NB4 (cell line): ENCODE data around the gene ST3GAL5.

Experiments
- DNase-seq: peaks from one replicate; pipeline ENCODE4 v3.0.0; 2010; ENCODE audit warnings: low read depth
- H3K4me3 ChIP-seq: one replicate; pipeline ENCODE4 v1.5.1; 2011; ENCODE audit warnings: mild to moderate bottlenecking, low read depth, low read length, moderate library complexity
- CTCF ChIP-seq: IDR thresholded peaks from one replicate; pipeline ENCODE4 v1.5.1; 2012; ENCODE audit warnings: low read depth, low read length
- MAX ChIP-seq: IDR thresholded peaks from 2 replicates; pipeline ENCODE4 v1.6.1; 2011; ENCODE audit warnings: low read depth, low read length
- MYC ChIP-seq: IDR thresholded peaks from 2 replicates; pipeline ENCODE4 v1.6.1; 2011; ENCODE audit warnings: low read depth, low read length
- POLR2A ChIP-seq: IDR thresholded peaks from 2 replicates; pipeline ENCODE4 v1.6.1; 2011; ENCODE audit warnings: mild to moderate bottlenecking; ENCODE audit not compliant: insufficient read length; ENCODE audit errors: extremely low read depth

Gene ST3GAL5

GRCh38 chr2:85796341-85797262, 92.2 kb downstream of the ST3GAL5 start:
- H3K4me3 ChIP-seq, result no peak overlapping the region
- TF ChIP-seq MYC (no peak), CTCF (no peak), MAX (no peak)
- no peak for DNase-seq

GRCh38 chr2:85796046-85796340, 92.8 kb downstream of the ST3GAL5 start:
- H3K4me3 ChIP-seq, result no peak overlapping the region
- TF ChIP-seq POLR2A, result no peak
- DNase-seq, result no peak

- DNase-seq, result no peak
- TF ChIP-seq MYC, result no peak
- TF ChIP-seq POLR2A, result no peak
- no peak for TF ChIP-seq MAX
- no peak for TF ChIP-seq CTCF
- H3K4me3 ChIP-seq, result no peak overlapping the region
Measured at GRCh38 chr2:85795331-85796045, 93.3 kb downstream of the ST3GAL5 start.

GRCh38 chr2:85794491-85795121, 94.2 kb downstream of the ST3GAL5 start:
- TF ChIP-seq MYC (no peak), POLR2A (no peak), CTCF (no peak), MAX (no peak)
- DNase-seq, result no peak
- H3K4me3 ChIP-seq, result no peak overlapping the region

- no peak for DNase-seq
- no peak overlapping the region for H3K4me3 ChIP-seq
- TF ChIP-seq CTCF, result no peak
- TF ChIP-seq MYC, result no peak
- TF ChIP-seq MAX, result no peak
- TF ChIP-seq POLR2A, result no peak
Measured at GRCh38 chr2:85794038-85794441, 94.8 kb downstream of the ST3GAL5 start.

- DNase-seq, result no peak
- TF ChIP-seq MAX (no peak), MYC (no peak), CTCF (no peak), POLR2A (no peak)
- H3K4me3 ChIP-seq, result no peak overlapping the region
Measured at GRCh38 chr2:85793584-85793983, 95.2 kb downstream of the ST3GAL5 start.
